ENCODE data around the gene DOHH.

The DOHH gene

DNA sequence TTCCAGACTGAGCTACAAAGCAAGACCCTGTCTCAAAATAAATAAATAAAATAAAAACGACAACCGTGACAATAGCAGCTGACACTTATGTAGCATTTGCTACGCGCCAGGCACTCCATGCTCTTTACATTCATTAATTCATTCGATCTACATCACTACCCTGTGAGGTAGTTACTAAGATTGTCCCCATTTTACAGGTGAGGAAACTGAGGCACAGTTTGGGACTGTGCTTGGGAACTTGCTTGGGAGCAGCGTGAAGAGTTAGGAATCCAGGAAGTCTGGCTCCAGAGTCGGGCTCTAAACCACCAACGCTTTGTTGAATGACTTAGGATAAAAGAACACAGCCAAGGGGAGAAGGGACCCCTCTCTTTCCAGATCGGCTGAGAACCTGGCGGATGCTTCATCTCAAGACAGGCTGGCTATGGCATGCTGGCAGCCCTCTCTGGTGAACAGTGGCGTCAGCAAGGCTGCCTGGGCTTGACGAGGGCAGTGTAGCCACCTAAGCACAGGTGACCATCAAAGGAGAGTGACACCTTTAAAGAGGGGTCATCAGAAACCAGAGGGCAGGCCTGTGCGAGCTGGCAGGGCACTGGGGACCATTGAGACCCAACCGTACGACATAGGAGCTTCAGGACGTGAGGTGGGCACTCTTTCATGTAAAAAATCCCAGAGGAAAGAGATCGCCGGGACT, 591 bp downstream of the DOHH start:
- DNase-seq = no peak

- DNase-seq = no peak
Measured at GRCh38 chr19:3497757-3498520, 2.5 kb downstream of the DOHH start.

DNA sequence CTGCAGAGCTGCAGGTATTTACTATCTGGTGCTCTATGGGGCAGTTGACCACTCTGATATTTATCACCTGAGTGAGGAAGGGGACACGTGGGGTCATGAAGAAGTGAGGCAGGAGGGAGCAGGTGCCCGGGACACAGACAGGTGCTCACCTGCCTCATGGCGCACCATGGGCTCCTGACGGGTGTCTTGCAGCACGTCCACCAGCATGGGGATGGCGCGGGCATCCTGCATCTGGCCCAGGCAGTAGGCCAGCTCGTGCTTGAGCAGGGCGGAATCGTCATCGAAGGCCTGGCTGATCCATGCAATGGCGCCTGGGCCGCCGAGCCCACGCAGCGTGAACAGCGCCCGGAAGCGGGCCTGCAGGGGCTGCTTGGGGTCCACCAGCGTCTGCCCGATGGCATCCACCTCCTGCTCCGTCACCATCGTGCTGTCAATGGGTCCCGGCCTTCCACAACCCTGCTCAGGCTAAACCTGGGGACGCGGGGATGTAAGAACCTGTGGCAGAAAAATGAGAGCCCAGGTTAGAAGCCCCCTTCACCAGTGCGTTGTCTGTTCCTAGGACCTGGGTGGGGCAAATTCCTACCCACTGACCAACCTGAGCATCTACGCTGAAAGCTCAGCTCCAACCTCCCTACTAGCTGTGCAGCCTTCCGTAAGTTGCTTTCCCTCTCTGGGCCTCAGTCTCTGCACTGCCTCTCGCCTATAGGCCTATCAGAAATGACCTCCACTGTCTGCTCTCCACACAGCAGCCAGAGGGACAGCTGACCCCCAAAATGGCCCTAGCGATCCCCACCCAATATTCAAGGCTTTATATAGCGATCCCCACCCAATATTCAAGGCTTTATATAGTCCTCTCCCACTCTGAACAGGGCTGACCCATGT, 3.8 kb downstream of the DOHH start:
- no peak for DNase-seq

DNA sequence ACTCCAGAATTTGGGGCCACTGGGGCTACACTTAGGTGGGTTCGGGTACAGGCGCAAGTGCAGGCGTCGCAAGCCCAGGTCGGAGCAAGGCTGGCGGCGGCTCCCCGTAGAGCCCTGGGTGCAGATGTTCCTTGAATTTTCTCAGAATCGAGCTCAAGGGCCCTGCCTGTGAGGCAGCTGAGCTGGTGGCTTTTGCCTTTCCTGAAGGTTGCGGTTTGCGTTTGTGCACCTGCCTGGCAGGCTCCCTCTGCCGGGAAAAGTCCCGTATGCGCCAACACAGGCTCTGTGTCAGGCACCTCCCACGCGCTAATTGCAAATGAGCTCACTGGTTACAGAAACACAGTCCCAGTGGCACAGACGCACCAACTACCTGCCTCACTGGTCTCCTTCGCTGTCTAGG, 5.9 kb downstream of the DOHH start:
- DNase-seq = no peak

DNA sequence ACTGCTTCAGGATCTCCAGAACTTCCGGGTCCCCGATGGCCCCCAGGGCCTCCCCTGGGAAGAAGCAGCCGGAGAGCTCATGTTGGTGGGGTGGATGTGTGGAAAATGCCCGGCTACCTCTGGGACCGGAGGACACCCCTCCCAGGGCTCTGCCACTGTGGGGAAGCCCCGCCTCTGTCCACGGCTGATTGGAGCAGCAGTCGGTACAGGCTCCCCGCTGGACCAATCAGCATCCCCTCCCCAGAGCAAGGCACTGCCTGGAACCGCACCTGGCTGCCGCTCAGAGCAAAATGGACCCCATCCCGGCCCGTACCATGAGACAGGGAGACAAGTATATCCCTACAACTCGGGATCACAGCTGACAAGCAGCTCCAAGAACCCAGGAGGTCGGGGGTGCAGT, 6.4 kb downstream of the DOHH start:
- no peak for DNase-seq

DNA sequence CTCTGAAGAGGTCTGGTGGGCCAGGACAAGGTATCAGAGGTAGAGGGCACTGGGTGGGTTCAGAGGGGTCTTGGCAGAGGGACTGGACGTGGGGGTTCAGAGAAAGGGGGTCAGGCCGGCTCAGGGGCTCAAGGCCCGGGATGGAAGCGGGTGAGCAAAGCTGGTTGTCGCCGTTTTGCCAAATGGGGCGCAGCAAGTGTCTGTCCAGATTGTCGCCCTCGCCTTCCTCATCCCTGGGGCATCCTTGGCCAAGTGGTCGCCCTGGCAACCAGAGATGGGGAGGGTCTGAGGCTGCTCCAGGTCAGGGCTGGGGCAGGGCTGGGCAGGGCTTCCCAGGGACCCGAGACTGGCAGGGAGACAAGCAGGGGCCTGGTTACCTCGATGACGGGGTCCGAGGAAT, 6.8 kb downstream of the DOHH start:
- DNase-seq = no peak

DNA sequence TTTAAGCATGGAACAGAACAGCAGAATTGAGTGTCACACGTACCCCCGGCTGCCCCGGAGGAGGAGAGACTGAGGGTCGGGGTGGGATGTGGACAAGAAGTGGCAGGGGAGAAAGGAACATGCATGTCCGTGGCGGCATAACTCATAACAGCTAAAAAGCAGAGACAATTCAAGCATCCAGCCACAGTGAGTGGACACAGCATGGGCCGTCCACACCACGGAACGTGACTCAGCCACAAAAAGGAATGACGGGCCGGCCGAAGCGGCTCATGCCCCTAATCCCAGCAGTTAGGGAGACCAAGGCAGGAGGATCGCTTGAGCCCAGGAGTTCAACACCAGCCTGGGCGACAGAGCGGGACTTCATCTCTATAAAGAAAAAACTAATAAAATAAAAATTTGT, 7.6 kb downstream of the DOHH start:
- DNase-seq = no peak

DNA sequence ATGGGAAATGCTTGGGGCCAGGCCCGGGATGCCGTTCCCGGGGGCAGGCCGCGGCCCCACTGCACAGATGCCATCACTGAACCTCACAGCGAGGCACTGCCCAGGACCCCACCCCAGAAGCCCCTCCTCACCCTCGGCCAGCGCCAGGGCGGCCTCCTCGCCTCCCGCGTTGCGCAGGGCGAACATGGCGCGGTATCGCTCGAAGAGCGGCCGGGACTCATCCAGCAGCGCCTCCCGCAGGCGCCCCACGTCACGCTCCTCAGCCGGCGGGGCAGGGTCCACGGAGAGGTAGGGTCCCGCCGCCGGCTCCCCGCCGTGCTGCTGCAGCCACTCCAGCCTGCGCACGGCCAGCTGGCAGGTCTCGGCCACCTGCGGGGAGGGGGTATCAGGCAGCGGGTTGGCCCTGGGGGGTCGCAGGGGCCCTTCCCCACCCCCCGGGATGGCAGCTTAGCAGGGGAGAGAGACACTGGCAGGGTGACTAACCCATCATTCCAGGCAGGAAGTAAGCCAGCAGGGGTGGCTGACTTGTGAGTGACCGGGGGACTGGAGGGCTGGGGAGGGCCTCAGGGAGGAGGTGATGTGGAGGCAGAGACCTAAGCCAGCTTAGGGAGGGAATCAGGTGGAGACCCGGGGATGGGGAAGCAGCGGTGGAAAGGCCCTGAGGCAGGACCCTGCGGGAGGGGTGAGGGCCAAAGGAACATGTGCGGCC, 8.2 kb downstream of the DOHH start:
- DNase-seq = no peak

- DNase-seq = no peak
Measured at GRCh38 chr19:3491396-3492119, 8.9 kb downstream of the DOHH start.

- DNase-seq = no peak
Measured at GRCh38 chr19:3483226-3483628, 17.2 kb downstream of the DOHH start, which contains the start of gene SMIM44. Gene SMIM44, minus strand, starts transcription at chr19:3483441. Its CDS starts 38 bp downstream, at chr19:3483403.

DNA sequence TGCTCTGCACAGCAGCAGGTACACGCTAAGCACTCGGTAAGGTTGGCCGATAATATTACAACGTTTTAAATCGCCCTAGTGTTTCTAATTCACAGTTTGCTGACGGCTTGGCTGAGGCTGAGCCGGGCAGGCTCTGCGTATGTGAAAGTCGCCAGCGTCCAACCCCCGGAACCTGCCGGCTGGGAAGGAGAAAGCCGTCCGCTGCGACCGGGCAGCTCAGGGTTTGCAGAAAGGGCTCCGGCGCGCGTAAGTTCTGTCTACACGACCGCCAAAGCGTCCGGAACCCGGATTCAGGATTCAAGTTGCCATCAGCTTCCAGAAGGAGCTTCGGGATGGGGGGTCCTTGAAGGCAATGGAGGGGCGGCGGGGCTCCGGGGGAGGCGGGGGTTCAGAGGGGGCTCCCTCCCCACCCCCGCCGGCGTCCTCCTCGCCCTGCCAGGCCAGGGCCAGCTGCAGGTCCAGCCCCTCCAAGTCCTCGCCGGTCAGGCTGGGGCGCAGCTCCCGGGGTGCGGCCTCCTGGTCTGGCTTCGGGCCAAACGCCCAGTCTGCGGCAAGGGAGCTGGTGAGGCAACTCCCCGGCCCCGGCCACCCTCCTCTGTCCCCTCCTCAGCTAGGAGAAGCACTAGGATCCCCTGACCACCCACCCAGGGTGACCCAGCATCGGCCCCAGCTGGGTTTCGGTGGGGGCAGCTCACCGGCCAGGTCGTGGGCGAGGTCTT, 17.8 kb downstream of the DOHH start:
- no peak for DNase-seq

- DNase-seq = no peak
Measured at GRCh38 chr19:3481241-3482090, 19.0 kb downstream of the DOHH start.

DNA sequence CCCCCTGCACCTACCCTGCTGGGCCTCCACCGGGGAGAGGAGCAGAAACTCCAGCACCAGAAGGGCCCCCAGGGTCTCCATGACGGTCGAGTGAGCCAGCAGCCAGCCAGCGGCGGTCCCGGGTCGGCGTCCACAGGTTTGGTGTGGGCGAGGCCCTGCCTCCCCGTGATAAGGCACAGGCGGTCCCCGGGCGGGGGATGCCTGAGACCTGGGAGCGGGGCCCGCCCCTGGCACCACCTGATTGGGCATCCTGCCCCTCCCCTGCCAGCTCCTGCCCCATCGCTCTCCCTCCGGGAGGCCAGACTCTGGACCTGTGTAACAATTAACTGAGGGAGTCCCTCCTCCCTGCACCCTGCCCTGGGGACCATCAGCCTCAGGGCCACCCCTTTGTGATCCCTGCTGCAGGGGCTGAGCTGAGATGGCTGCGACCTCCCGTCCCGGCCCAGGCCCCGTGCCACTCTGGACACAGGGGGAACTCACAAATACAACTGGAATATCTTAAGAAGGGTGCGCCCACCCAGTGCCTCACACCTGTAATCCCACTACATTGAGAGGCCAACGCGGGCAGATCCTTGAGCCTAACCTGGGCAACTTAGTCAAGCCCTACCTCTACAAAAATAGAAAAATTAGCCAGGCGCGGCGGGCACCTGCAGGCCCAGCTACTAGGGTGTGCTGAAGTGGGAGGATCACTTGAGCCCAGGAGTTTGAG, 19.9 kb downstream of the DOHH start, which contains the start of gene SMIM24:
Gene SMIM24, minus strand, starts transcription at position 143 of the 709 bp plus-strand sequence. Its CDS starts 62 bp downstream, at position 81.
- DNase-seq = no peak

DNA sequence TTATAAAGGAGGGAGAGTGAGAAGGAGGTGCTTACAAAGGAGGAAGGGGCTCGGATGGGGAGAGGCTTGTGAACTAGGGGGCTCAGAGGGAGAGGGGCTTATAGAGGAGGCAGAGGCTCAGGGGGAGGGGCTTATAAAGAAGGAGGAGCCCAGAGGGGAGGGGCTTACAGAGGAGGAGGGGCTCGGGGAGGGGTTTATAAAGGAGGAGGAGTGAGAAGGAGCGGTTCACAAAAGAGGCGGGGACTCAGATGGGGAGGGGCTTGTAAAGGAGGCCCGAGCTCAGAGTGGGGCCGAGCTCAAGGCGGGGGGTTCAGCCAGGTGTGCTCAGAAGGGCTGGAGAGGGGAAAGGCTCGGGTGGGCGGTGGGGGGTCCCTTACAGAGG, 20.6 kb downstream of the DOHH start:
- DNase-seq = no peak

GRCh38 chr19:3479177-3479833, 21.2 kb downstream of the DOHH start:
- no peak for DNase-seq

DNA sequence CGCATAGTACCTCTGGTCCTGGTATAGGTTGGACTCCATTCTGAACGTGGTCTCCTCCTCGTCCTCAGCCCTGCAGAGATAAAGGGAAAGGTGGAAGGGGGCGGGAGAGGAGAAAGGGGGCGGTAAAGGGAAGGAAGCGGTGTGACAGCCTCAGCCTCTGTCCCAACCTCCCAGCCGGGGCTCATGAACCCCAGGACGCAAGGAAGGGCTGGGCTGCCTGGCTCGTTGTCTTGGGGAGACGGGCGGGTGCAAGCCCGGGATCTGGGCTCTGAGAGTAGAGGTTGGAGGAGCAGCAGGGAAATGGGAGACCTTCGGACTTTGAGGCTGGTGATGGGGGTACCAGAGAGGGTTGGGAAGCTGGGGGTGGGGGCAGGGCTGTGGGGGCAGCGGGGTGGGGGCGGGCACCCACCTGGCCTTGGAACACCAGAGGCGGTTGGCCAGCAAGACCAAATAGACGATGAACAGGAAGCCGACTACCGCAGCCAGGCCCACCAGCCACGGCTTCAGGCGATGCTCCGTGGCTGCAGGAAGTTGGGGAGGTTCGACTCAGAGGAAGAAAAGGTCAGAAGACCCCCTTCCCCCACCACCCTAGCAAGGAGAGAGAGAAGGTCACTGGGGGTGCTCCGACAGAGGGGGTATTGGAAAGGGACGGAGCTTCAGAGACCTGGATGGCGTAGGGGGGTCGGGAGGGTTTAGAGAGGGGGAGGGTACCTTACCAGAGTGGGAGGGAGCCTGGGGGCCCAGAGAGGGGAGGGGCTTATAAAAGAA, 21.9 kb downstream of the DOHH start:
- DNase-seq = no peak

DNA sequence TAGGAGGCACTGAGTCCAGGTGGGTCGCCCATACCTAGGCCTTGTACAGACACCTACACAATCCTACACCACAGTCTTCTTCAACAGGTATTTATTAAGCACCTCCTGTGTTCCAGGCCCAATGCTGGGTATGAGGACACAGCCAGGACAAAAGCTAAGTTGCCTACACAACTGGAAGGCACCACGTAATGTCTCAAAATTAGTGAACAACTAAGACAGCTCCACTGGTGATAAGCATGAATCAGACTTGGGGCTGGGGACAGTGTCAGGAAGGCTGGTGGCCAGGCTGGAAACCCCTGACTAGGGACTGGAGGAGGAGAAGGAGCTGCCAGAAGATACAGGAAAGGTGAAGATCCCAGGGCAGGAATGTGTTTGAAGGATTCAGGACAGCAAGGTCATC, 22.5 kb downstream of the DOHH start:
- DNase-seq = no peak

DNA sequence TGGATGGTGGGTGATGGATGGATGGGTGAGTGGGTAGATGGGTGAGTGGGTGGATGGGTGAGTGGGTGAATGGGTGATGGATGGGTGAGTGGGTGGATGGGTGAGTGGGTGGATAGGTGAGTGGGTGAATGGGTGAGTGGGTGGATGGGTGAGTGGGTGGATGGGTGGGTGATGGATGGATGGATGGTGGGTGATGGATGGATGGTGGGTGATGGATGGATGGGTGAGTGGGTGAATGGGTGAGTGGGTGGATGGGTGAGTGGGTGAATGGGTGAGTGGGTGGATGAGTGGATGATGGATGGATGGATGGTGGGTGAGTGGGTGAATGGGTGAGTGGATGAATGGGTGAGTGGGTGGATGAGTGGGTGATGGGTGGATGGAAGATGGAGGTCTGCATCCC, 23.0 kb downstream of the DOHH start:
- no peak for DNase-seq
